SK-MEL-5 (cell line): Measurements from ENCODE around the gene INPP5J. TPM values are rescaled to one million over a fixed set of nuclear protein-coding genes. Genes with fewer than 3 reads are reported as not detected.
"Not testable (repeated sequence)": the region's sequence is repeated elsewhere in the genome, so short reads cannot be mapped to it uniquely, and the experiment has no call there.

Experiments used
- DNase-seq: peaks from one replicate; pipeline ENCODE4 v3.0.0-alpha.2; 2016; ENCODE audit warnings: low read depth, low spot score
- in situ Hi-C: cut with HindIII; loops from 2 replicates; pipeline ENCODE4 v1.10.0; 2016; ENCODE audit warnings: low sequenced_read_pairs, high pct_unique_total_duplicates, low pct_unique_long_range_greater_than_20kb
- total RNA-seq: library from RNA; depleted of rRNA; stranded (reverse); fragments of >200 nt; shearing (Covaris generic); gene quantifications from 2 replicates; pipeline ENCODE4 v1.2.3, GENCODE V29; 2014

Gene INPP5J
- total RNA-seq, 1 experiment from 2014 or later, result 0.26 TPM

DNA sequence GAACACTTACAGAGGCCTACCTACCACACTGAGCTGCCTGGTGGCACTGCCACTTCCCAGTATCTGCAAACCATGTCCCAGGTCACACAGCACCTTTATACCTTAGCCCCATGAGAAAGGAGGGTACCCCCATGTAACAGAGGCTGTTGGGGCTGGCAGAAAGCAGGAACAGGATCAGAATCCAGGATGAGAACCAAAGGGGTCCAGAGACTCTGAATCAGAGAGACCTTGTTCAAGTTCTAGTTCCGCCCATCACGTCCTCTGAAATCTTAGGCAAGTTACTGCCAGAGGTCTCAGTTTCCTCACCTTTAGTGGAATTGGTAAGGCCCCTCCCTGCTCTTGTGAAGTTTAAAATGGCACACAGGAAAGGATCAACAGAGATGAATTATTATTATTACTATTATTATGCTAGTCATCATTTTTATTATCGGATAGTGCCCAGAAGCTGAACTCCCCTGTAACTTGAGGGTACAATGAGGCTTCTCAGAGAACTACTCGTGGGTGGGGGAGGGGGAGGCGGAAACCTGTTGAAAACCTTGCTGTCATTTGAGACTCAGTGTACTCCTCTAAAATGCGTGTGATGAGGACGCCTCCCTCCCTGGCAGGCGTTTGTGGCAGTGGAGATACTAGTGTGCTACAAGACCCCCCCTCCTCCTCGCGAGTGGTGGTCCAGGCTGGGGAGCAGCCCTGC, 24.7 kb upstream of the INPP5J start:
- in situ Hi-C loops, result no loop called here
- no peak for DNase-seq

DNA sequence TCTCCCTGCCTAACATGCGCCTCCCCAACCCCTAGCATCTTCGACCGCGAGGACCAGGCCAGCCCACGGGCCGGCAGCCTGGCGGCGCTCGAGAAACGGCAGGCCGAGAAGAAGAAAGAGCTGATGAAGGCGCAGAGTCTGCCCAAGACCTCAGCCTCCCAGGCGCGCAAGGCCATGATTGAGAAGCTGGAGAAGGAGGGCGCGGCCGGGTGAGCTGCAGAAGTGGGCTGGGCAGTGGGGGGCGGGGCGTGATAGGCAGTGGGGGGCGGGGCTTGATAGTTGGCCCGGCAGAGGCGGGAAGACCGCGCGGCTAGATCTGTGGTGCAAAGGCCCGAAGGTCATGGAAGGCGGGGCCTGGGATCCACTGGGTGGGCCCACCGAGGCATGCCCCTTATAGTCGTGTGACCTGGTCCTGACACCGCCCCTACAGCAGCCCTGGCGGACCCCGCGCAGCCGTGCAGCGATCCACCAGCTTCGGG, 24.1 kb upstream of the INPP5J start:
- in situ Hi-C loops, result no loop called here

DNA sequence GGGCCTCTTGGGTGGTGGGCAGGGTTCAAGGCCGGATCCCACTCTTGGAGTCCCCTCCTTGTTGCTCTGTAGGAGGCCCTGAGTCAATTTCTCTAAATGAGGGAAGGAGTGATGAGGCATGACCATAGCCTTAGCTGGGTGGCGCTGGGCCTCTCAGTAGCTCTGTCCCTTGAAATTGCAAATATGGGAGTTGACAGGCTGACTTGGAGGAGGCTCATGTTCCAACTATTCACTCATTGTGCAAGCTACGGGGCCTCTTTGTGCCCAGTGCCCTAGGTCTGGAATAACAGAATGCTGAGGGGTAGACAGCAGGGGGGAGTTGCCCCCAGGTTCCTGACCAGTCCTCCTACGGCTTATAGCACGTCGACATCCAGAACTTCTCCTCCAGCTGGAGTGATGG, 23.4 kb upstream of the INPP5J start:
- in situ Hi-C loops, result no loop called here
- DNase-seq, result no peak

More for the DNA sequence above, 24.1 kb upstream of the INPP5J start:
- no peak for DNase-seq

DNA sequence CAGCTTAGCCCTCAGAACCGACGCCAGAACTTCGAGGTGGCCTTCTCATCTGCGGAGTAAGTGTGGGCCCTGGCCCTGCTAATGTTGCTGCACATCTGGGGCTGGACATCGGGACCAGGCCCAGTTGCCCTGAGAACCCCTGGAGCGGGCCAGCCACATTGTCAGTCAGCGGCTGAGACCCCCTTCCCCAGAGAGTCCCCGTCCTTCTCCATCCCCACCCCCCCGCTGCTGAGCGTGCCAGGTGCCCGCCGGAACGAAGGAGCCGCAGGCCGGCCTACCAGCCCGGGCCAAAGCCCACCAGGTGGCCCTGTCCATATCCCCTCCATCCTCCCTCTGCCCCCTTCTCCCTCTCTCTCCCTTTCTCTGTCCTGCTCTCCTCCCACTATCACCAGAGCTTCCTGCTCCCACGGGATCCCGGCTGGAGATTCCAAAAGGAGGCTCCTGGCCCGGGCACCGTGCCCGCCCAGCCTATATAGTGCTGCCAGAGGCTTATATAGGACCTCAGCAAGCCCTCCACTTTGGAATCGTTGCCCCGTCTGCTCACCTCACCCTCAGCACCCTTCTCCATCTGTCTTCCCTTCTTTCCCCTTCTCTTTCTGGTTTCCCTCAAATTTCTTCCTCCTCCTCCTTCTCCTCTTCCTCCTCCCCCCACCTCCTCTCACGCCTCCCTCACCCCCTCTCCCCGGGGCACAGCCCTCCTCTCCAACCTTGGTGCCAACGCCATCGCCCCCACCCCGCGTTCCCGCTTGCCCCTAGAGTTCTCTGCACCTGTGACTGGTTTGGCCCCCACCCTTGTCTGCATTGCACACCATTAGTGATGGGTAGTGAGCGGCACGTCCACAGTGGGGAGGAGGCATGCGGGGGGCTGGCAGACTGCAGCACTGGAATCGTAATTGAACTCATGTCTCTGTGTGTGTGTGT, 22.7 kb upstream of the INPP5J start:
- no peak for DNase-seq
- in situ Hi-C loops, result no loop called here

DNA sequence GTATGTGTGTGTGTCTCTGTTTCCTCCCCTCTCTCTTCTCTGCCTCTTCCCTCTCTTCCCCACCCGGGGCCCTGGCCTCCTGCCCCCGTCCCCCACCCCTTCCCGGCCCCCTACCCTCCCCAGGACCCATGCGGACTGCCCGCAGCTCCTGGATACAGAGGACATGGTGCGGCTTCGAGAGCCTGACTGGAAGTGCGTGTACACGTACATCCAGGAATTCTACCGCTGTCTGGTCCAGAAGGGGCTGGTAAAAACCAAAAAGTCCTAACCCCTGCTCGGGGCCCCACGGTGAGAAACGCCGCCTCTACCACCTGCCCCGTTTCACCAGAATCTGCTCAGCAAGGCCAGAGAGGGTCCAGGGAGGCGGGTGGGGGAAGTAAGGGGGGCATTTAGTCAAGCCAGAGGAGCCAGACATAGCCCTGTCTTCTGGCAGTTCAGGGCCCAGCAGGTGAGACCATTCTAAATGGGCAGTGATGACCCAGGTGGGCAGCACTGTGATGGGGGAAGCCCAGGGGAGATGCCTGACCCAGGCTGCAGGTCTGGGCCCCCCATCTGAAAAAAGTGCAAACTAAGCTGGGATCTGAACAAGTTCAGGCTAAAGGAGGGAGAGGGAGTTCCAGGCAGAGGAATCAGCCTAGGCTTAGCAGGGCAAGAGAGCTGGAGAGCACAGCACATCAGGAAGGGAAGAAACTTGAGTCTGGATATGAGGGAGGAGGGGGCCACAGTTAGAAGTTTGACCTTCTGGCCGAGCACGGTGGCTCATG, 21.8 kb upstream of the INPP5J start:
- in situ Hi-C loops, result no loop called here
- DNase-seq, result no peak

DNA sequence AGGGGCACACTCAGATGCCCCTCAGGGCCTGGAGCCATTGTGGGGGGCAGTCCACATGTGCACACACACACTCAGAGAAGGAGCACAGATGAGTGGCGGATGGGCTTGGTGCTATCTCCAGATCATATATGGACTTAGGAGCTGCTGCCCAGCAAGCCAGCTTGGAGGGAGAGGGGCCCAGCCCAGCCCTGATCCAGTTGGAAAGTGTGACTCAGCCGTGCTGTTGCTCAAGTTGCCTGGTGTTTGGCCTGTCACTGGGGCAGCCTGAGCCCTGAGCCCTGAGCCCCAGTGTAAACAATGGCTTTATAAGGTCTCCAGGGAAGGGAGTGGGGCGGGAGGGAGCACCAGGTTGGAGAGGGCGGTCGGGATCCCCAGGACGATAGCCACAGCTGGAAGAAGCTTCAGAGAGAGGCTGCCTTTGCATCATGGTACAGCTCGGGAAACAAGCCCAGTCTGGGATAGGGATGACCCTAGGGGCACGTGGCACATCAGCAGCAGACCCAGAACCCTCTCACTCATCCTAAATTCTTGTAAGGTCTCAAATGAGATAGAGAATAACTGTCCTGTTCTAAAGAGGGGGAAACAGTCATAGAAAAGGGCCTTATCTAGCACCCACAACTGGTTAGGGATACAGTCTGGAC, 20.2 kb upstream of the INPP5J start:
- no peak for DNase-seq
- in situ Hi-C loops, result no loop called here

DNA sequence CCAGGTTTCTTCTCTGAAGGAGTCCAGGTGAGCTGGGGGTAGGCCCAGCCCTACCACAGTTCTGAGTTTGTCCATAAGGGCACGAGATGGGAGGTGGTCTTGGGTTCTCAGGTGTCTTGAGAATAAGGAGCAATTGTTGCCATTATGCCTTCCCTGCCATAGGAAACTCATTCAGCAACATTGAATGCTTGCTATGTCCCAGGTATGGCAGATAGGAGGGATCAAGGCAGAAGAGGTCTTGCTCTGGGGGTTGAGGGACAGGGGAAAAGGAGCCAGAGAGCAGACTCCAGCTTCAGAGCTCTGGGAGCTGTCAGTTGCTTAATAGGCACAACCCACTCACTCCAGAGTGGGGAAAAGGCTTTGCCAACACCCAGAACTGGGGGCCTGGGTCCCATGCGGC, 19.7 kb upstream of the INPP5J start:
- DNase-seq, result no peak
- in situ Hi-C loops, result no loop called here

DNA sequence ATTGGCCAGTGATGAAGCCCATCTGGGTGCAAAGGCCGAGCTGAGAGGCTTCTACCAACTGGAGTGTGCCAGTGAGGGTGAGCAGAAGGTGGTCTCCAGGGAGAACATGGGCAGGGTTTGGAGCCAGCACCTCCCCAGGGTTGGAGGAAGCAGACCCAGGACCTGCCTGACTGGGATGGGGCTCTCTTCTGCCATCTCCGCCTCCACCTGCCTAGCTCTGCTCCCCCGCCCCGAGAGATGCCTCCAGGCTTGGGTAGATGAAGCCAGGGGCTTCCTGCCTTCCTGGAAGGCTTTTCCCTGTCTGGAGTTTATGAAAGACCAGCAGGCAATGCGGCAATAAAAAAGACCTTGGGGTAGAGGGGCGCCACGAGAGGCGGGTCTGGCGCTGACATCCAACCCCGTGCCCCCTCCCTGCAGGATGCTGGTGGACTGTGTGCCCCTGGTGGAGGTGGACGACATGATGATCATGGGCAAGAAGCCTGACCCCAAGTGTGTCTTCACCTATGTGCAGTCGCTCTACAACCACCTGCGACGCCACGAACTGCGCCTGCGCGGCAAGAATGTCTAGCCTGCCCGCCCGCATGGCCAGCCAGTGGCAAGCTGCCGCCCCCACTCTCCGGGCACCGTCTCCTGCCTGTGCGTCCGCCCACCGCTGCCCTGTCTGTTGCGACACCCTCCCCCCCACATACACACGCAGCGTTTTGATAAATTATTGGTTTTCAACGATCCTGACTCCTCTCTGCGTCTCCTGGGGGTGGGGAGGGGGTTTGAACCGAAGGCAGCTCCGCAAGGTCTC, 18.7 kb upstream of the INPP5J start:
- in situ Hi-C loops, result no loop called here
- DNase-seq, result no peak

DNA sequence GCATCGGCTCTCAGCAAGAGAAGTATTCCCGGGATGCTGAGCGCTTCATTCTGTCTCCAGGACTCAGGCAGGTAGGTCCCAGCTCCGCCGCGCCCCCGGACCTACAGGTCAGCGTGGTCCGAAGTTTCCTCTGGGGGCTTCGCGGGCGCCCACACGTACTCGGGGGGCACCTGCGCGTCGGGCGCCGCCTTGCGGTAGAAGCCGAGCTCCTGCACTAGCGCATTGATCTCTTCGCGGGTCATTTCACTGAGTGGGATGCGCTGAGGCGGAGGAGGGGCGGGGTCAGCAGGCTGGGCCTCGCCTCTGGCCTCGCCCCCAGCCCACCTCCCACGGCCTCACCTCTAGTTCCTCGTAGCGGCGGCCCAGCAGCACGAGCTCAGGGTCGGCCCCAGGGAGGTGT, 17.9 kb upstream of the INPP5J start:
- no peak for DNase-seq
- in situ Hi-C loops, result no loop called here

DNA sequence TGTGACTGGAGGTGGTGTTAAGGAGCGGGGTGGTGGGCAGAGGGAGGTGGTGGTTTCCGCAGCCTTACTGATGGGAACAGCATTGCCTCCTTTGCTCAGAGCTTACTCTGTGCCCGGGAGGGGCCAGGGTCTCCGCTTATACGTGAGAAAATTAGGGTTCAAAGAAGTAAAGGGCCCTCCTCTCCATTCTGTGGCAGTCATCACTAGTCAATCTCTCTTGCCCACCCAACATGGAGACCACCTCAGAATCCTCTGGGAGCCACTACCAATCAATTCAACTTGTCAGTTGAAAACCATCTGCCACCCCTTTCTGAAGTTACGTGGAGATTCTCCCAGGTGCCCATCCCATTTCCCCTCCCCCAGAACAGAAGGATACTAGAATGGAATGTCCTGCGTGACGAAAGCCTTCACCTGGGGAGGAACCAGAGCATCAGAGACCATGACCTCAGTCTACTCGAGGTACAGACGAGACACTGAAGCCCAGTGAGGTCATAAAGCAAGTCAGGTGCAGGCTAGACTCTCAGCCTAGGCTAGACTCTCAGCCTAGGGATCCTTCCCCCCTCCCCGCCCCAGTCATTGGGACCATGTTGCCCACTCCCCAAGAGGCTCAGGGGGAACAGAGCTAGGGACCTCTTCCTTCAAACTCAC, 17.4 kb upstream of the INPP5J start:
- in situ Hi-C loops, result no loop called here
- no peak for DNase-seq

DNA sequence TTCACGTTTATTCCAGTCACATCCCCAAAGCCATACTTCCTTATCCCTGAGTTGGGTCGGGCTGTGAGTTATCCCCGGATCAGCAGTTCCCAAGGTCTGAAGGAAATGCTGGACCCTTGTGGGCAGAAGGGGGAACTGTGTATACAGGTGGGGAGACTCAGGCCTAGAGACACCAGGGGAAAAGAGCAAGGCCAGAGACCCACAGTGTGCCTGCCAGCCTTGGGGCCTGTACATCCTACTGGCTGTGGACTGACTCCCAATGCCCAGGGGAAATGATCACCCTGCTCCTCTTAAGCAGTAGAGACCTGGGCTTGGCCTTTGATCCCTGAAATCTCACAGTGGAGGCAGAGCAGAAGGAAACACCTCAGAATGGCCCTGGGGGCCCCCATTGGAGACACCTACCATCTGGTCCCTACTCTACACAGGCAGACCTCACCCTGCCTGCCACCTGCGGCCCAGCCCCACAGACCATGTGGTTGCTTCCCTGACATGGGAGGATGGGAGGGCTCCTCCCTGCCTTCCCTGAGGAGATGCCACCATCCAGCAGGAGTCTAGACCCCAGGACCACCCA, 16.7 kb upstream of the INPP5J start:
- peak; percentile 24 for DNase-seq
- in situ Hi-C loops, result no loop called here

DNA sequence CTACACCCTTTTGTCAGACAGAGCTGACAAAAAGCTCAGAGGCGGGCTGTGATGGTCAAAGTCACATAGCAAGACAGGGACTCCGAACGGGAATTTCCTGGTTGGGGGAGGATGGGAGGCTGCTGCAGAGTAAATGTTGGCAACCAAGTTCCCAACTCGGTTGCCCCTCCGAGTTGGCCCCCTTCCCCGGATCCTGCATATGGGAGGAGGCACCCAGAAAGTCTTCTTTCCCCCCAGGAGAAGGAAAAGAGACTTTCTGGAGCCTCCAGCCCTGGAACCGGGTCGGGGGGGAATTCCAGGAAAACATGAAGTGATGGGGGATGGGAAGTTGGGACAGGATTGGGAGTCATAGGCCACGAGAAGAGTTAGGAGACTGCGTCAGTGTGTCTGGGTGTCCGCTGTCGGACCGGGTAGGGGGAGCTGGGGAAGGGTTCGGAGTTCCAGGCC, 16.0 kb upstream of the INPP5J start:
- DNase-seq, result no peak
- in situ Hi-C loops, result no loop called here

DNA sequence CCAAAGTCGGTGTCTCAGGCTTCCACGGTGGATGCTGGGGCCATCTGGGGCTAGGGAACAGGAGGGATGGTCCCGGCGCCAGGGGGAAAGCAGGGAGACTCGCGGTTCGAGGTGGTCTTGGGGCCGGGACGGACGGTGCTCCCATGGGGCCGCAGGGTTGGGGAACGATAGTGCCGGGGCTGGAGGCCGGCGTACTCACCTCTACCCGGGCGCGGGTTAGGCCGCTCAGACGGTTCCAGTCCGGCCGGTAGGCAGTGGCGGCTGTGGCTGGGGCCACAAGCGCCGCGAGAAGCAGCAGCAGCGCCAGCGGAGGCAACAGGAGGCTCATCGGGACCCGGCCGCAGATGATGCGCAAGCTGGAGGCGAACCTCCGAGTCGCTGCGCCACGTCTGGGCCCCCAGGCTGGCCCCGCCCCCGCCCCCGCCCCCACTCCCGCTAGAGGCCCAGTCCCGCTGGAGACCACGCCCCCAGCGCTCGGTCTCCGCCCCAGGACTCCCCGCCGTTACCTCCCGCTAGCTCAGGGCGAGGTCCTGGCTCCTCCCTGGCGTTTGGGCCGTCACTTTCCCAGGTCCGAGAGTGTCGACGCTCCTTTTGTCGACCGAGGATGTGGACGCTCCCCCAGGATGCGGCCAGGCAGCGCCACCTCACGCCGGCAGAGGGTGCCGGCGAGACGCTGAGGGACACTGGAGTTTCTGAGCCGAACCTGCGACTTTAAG, 15.4 kb upstream of the INPP5J start, which contains the start of gene SELENOM:
Gene SELENOM, minus strand, starts transcription at position 391 of the 716 bp plus-strand sequence. Its CDS starts 63 bp downstream, at position 328.
- in situ Hi-C loops, result no loop called here
- DNase-seq, result peak; percentile 92

DNA sequence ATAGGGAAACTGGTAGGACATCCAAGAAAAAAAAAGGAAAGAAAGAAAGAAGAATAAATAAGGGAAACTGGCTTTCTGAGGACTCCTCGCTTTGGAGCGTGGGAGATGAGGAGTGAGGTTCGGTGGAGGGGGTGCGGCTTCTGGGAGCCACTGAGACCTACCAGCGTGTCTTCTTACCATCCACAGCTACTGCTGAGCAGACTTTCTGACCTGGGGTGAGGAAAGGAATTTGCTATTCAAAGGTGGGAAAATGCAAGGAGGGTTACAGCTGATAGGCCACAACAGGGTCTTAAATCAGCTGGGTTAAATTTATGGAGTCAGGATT, 14.9 kb upstream of the INPP5J start:
- DNase-seq, result peak; percentile 14
- in situ Hi-C loops, result no loop called here

DNA sequence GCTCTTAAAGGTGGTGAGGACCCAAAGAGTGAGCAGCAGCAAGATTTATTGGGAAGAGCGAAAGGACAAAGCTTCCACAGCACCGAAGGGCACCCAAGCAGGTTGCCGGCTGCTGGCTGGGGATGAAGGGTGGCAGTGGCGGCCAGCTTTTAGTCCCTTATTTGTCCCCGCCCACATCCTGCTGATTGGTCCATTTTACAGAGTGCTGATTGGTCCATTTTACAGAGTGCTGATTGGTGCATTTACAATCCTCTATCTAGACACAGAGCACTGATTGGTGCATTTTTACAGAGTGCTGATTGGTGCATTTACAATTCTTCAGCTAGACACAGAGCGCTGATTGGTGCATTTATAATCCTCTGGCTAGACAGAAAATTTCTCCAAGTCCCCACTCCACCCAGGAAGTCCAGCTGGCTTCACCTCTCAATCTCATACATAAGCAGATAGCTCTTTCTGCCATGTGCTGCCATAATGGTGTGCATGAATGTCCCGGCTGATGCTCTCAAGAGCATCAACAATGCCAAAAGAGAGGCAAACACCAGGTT, 10.1 kb upstream of the INPP5J start:
- DNase-seq, in situ Hi-C loops: not testable (repeated sequence)
